Superior temporal gyrus (tissue), 1 donor: Measurements from ENCODE around the gene FGD3.

Experiments
- DNase-seq: peaks from one replicate; pipeline ENCODE4 v3.0.0-alpha.2; 2016; ENCODE audit errors: extremely low spot score

Gene FGD3

DNA sequence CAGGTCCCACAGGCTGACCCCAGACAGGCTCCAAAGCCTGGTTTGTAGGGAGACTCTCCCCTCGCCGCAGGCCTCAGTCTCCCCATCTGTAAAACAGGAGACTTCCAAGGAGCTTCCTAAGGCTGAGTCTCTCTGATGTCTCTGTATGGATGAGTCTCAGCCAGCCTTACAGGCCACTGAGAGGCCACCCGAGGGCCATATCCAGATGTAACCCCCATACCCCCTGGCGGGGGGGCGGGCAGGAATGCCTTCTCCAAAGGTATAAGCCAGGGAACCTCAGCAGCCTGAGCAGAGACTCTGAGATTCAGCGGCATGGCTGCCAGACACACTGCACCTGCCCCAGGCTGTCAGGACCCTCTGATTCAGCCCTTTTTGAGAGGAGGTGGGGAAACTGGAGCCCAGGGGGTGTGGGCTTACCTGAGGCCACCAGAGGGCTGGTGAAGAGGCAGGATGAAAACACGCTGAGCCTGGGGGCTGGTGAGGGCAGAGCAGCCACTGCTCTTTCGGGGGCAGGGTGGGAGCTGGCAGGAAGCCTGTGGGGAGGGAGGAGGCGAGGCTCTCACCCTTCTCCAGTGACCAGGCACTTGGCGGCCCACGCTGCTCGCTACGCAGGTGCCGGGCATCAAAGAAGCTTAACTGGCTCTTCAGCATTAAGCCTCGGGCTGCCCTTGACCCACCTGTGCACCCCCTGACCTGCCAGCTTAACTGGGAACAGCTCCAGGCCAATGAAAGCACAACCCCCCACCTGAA, 105.6 kb downstream of the FGD3 start:
- DNase-seq, result no peak

- DNase-seq, result no peak
Observed at GRCh38 chr9:93053781-93054331, 106.5 kb downstream of the FGD3 start.

GRCh38 chr9:93054758-93055704, 107.7 kb downstream of the FGD3 start:
- DNase-seq, result no peak

- no peak for DNase-seq
Observed at GRCh38 chr9:93057042-93057702, 109.8 kb downstream of the FGD3 start.

GRCh38 chr9:93057703-93058354, 110.5 kb downstream of the FGD3 start:
- no peak for DNase-seq

DNA sequence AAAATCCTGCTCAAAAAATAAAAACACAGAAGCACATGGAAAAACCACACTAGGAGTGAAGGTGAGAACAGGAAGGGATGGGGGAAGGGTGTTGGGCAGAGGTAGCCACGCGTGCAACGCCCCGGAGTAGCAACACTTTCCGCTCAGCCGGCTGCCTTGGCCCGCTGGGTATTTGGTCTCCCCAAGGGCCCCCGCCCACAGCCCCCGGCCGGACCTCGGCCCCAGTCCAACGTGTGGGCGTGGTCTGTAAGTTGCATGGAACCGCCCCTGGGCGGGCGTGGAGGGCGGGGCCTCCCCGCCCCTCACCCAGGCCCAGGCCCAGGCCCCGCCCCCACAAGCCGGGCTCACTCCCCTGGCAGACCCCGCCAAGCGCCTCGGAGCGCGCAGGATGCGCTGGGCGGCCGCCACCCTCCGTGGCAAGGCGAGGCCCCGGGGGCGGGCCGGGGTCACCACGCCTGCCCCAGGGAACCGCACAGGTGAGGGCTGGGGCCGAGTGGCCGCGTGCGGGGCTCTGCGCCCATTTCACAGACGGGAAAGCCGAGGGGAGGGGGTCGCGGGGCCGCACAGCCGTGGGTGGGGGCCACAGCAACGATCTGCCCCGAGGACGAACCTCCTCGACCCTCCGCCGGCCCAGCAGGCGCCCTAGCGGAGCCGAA, 111.2 kb downstream of the FGD3 start, which contains the start of gene SUSD3:
TSS of gene SUSD3 (plus strand) at position 347 of the 656 bp plus-strand sequence. CDS start at position 389, 42 bp downstream.
- no peak for DNase-seq

- no peak for DNase-seq
Observed at GRCh38 chr9:93059011-93059714, 111.8 kb downstream of the FGD3 start.

GRCh38 chr9:93059715-93060578, 112.6 kb downstream of the FGD3 start:
- no peak for DNase-seq

GRCh38 chr9:93060746-93061259, 113.5 kb downstream of the FGD3 start:
- DNase-seq, result no peak

DNA sequence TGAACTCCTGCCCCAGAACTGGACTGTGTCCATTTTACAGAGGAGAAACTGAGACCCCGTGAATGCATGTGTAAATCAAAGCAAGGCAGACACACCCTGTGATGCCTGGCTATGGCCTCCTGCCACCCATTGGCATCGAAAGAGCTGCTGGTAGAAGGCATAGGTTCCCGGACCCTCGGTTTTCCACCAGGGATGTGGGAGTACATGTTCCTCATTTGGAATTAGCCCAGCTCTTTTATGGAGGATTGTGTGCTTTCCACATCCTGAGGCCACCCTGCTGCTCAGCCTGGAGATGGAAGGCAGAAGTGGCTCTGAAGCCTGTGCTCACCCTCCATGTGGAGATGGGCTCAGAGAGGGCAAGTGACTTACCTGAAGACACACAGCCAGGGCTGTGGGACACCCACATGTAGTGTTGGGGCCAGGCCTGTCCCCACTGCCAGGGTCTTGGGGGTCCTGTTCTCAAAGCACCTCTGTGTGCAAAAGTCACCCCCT, 114.0 kb downstream of the FGD3 start:
- no peak for DNase-seq

DNA sequence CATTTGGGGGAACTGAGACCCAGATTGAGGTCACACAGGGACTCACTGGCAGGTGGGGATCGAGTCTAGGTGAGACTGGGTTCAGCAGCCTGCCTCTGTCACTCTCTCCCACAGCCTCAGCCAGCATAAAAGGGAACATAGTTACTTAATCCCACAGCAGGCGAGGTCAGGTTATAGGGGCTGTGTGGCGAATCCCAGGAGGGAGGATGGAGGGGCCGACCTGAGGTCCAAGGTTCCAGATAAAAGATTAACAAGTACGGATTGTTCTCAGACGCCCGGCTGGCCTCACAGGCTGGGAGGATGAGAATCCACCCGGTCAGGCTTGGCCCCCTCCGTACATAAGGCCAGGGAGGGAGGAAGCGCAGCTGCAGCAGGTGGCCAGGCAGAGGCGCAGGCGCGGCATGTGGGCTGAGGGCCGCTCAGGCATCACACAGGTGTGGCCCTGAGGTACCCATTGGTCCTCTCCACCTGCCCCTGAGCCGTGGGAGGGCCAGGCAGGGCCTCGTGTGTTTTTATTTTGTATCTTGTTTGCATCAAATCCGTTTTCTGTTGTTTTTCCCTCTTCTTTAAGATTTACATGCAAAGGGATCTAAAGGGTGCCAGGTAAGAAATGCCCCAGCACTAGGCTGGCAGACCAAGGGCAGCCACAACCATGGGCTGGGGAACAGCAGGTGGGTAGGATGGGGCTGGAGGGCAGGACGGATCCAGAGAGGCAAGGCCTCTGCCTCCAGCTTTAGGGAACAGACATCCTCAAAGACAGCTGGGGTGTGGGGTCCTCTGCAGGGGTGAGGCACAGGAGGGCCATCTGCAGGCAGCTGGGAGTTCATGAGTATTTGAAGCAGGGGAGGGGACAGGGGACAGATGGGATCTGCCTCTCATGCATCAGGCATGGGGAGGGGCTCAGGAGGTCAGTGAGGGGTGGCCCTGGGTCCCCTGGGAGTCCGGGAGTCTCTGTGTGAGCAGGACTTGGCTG, 114.8 kb downstream of the FGD3 start:
- DNase-seq, result no peak

GRCh38 chr9:93064392-93065134, 117.2 kb downstream of the FGD3 start:
- no peak for DNase-seq

DNA sequence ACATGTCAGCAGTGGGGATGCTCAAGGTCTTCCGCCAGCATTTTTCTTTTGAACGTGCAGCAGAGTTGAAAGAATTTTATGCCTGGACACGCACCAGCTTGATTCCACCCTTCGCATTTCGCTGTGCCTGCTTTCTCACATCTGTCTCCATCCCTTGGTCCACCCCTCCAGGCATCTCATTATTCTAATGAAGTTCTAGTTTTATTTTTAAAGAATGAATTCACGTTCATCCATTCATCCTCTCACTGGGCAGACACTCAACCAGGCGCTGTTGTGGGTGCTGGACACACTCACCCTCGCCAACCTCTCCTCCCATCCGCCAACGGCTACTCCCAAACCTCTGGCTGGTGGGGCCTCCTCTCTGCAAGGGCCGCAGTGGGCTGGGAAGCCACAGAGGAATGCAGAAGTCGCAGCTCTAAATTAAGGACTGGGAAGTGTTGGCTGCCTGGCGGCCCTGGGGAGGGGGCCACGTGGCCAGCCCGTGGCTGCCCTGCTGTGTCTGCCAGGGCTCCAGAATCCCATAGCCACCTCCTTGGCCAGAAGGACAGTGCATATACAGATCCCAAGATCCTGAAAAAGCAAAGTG, 117.9 kb downstream of the FGD3 start:
- no peak for DNase-seq

GRCh38 chr9:93066978-93067603, 119.8 kb downstream of the FGD3 start:
- DNase-seq, result no peak

DNA sequence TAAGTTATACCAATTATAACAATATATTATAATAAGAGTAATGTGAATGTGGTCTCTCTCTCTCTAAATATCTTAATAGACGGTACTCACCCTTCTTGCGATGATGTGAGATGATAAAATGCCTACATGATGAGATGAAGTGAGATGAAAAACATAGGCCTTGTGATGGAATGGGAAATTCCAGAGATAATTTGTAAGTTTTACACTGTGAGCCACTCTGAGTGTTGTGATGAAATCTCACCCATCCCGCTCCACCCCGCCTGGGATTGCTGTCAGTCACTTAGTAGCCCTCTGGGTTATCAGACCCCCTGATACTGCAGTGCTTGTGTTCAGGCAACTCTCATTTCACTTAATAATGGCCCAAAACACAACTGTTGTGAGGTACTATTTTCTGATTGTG, 121.6 kb downstream of the FGD3 start:
- DNase-seq, result no peak

GRCh38 chr9:93071464-93071863, 124.1 kb downstream of the FGD3 start:
- no peak for DNase-seq
